ENCODE results near the gene PPFIBP2.

Gene PPFIBP2

DNA sequence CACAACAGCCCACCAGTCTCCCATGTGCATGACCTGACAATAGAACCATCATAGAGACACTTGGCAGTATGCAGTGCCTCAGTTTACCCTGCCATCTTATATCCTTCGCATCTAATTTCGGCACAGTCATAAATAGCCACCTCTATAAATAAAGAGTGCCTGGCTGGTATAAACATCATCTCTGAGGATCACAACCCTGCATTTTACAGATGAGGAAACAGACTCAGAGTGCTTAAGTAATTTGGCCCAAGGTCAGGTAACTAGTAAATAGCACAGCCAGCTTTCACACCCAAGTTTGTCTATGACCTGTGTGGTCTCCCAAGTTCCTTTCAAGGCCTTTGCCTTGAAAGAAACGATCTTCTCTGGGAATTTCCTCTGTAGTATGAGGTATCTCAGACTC lies 114.9 kb downstream of the PPFIBP2 start:
- DNase-seq (ENCODE audit: low spot score): no peak

DNA sequence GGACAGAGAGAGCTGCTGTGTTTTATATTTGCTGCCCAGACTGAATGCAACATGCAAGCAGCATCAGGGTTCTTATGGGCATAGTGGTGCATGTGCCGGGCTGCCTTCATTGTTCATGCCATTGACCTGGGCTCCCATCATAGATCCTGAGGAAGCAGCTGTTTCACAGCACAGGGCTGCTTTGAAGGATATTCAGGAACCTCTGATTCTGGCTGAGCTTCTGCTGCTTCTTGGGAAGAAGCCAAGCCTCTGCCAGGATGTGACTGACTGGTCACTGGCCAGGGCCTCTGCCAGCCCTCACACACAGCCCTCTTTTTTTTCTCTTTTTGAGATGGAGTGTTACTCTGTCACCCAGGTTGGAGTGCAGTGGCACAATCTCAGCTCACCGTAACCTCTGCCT lies 116.2 kb downstream of the PPFIBP2 start:
- DNase-seq (ENCODE audit: low spot score): no peak

DNA sequence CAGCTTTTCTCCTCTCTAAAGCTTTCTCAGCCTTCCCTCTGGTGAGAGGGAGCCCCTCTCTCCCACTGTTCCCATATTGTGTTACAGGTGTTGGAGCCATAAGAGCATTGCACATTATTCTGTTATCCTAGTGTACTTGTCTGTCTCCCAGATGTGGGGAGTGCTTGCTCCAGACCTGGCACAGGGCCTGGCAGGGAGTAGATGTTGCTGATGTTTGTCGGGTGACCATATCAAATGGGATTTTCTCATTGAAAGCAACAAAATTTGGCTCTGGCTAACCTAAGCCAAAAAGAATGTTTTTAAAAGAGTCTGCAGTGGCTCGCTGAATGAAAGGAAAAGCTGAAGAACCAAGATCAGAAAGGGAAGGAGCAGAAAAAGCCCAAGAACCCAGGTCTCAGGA lies 118.4 kb downstream of the PPFIBP2 start:
- DNase-seq (ENCODE audit: low spot score): no peak

DNA sequence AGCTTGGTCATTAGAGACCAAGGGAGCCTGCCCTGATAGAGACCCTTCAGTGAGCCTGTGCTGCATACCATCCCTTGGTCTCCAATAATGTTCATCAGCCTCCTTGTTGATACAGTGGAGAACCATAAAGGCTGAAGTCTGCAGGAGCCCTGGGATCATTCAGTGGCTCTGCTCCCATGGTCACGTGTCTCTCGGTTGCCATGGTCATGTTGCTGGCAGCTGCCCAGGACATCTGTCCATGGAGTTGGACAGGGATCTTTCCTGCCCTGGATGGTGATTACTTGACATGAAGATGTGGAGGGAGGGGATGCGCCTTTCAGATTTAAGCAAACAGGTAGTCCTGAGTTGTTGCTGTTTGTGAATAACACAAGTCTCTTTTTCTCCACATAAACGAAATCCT lies 121.3 kb downstream of the PPFIBP2 start:
- no peak for DNase-seq (ENCODE audit: low spot score)

DNA sequence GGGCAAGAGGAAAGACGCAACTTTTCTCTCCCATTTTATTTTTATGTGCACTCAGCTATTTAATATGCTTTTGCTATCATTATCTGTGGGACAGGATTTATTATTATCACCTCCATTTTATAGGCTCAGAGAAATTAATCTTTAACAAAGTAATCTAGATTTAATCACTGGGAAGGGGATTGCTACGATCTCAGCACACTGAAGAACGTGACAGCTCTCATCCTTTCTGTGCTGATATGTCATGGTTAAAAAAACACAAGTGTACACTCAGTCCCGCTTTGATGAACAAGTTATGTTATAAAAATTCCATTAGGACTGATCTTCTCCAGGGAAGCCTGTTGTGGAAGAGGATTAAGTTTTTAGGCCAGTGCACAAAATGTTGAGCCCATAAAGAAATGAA lies 121.9 kb downstream of the PPFIBP2 start:
- DNase-seq (ENCODE audit: low spot score): no peak

DNA sequence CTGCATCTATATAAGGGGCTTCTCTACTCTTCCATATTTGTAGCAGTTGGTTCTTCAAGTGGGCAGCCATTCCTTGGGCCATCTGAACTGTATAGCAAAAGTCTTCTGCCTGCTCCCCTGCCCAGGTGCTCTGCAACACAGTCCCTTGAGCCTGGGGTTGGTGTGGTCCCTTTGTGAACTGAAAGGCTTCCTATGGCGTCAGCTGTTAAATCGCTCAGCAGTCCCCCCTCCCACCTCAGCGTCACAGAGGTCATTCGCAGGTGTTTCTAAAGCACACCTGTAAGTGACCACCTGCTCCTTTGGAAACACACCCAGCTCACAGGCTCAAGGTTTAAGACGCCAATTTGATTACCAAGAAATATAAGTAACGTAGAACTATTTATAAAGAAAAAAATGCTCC lies 122.6 kb downstream of the PPFIBP2 start:
- DNase-seq (ENCODE audit: low spot score): no peak

DNA sequence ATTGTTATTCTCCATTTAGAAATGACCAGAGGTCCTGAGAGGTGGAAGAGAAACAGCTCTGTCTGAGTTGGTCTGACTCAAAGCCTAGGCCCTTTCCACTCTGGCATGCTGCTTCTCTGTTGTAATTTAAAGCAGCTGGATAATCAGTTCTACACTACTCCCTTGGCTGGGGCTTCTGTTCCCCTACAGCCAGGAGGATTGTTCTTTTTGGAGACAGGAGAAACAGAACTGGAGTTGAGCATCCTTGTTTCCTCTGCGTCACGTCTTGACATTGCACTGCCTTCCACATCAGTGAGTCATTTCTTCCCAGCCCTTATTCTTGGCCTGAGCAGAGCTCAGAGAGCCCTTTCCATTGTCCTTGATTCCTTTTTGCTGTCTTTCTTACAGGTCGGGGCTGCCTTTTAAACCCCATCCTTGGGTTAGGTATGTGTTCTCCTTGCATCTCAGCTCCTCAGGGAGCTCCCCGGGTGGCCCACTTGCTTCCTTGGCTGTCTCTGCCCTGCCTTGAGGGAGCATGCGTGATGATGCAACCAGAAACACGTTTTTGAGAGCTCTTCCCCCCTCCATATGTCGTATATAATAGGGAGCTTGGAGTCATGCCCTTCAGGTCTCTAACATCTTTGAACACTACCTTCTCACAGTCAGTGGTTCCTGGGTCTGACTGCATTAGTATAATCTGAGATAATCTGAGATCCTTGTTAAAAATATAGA lies 123.8 kb downstream of the PPFIBP2 start:
- no peak for DNase-seq (ENCODE audit: low spot score)

DNA sequence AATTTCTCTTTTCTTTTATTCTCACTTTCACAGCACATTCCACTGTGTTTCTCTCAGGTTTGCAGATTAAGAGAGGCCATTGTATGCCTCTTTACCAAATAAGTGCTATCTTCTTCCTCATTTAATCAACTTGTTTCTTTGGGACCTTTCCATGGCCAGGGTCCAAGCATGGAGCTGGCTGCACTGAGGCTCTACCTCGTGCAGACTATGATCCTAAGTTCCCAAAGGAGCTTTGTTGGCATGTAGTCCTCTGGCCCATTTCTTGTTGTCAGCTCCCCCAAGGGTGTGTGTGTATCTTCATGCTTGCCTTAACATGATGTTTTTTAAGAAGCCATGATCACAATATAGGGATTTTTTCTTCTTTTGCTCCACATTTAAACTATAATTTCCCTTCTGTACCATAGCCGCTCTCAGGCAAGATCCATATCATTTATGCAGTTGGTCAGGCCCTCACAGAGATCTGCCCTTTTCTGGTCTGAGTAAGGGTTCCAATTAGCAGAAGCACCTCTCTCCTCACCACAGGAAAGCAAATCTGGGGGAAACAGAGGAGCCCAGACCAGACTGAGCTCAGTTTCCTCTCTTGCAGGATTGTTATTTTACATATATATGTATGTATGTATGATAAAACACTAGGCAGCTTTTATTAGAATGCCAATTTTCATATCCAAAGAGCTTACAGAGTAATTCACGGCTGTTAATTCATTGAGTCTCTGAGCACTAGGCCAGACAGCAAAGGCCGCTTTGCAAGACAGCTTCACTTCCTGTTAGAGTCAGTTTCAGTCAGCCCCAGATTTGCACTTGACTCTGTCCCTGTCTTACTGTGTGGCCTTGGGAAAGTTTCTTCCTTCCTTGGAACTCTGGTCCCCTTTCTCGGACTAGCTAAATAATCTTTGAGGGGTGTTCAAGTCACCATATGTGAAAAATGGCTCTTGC lies 125.2 kb downstream of the PPFIBP2 start:
- no peak for DNase-seq (ENCODE audit: low spot score)

DNA sequence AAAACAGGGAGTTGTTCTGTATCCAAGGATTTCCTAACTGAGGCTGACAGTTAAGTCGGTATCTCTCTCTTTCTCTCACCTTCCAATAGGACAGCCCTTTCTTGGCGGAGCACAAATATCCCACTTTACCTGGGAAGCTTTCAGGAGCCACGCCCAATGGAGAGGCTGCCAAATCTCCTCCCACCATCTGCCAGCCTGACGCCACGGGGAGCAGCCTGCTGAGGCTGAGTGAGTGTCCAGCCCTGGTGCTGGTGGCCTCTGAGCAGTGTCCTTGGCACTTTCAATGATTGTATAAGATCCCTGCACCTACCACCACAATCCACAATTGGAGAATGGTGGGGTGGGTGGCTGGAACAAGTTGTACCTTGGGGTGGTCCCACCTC lies 125.8 kb downstream of the PPFIBP2 start:
- no peak for DNase-seq (ENCODE audit: low spot score)

DNA sequence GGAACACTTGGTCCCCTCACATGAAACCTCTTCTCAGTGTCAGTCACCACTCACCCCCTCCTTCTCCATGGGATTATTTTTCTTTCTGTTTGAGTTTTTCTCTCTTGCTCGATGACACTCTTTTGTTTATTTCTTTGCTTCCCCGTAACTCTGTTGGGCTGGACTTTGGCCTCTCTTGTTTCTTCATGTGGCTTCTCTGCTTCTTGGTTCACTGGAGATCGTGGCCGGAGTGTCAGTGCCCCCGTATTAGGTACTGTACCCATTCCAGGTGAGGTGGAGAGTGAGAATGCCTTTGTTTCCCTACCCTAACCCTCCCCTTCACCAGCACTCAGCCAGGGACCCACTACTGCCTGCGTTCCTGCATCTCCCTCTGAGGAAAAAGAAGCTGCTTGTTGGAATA lies 127.0 kb downstream of the PPFIBP2 start:
- DNase-seq (ENCODE audit: low spot score): no peak

DNA sequence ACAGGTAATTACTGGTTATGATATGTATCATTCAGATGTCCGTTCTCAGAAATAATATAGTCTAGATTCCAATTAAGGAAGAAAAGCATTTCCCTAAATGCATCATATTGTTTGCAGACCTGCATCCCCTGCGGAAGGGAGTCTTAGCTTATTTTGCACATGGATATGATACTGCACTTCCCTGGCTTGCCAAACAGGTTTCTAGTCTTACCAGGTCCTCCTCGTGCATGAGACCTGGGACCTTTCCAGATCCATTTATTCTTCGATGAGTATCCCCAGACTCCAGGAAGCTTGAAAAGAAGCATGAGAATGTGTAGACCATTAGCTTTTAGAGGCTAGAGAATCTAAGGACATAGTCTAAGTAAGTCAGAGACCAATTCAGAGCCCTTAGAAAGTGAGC lies 128.9 kb downstream of the PPFIBP2 start:
- no peak for DNase-seq (ENCODE audit: low spot score)

DNA sequence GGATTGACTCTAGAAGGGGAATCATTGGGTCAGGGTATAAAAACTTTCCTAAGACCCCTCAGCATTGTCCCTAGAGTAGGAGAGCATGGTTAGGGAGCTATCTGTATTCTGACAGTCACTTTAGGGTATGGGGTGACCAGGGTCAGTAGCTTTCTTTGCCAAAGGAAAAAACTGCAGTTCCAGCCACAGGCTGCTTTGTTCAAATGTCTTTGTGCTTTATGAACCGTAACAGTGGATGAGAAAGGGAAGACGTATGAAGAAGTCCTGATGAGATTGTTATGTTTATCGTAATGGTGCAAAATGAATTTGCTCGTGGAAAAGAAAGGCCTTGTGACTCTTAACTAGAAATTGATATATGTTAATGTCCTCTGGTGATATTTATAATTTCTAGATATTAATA lies 129.5 kb downstream of the PPFIBP2 start:
- DNase-seq (ENCODE audit: low spot score): no peak

DNA sequence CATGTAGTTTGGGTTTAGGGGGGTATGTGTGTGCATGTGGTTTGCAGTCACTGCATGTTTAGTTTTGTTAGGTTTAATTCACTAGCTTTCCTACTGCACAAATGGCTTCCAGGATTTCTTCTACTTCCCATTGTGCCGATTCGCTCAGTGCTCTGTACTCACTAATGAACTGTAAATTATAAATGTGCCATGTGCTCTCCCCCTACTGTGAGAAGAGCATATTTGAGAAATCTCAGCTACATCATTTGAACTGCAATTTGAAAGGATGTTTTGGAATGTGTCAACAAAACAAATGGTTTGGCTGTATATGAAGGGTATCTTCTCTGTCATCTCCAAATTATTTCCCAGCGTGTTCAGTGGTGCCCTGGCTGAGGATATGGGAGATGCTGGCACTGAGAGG lies 131.4 kb downstream of the PPFIBP2 start:
- no peak for DNase-seq (ENCODE audit: low spot score)

DNA sequence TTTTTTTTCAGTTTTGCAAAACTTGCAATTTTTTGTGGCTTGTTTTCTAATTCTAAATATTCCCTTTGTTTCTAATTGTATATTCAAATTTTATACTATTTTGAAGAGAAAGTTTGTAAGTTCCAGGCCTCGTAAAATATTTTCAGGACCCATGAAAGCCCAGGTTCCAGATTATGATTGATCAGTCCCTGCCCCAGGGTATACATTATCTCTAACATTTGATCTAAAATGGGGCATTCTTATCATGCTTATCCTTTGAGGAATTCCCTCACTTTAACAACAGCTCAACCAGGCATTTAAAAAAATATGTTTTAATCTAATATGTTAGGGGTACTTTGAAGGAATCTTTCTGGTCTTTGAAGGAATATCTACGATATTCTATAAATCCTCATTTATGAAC lies 133.1 kb downstream of the PPFIBP2 start:
- no peak for DNase-seq (ENCODE audit: low spot score)

DNA sequence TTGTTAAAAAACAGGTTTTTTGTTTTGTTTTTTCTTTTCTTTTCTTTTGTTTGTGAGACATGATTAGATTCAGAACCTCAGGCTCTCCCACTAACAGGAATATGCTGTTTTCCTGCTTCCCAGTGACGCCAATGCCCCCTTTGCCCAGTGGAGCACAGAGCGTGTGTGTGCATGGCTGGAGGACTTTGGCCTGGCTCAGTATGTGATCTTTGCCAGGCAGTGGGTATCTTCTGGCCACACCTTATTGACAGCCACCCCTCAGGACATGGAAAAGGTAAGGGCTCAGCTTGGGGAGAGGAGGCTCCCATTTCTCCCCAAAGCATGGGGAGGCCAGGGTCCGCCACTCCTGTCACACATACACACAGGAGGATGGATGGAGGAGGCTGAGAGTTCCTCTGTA lies 134.5 kb downstream of the PPFIBP2 start:
- DNase-seq (ENCODE audit: low spot score): no peak

DNA sequence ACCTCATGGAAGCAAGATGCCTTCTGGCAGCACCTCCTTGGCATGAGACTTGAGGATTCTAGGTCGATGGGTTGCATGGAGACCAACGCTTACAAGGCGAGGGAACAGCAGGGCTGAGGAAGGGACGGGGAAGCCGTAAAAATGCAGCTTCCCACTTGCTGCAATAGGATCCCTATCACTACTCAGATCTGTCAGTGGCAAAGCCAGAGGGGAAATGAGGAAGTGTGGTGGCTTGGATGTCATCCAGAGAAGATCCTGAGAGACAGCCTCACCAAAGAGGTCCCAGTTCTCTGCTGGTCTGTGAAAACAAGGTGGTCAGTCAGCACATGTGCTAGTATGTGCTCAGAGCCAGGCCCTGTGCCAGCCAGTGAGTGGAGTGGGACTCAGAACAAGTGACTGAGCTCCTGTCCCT lies 137.3 kb downstream of the PPFIBP2 start:
- DNase-seq (ENCODE audit: low spot score): no peak

DNA sequence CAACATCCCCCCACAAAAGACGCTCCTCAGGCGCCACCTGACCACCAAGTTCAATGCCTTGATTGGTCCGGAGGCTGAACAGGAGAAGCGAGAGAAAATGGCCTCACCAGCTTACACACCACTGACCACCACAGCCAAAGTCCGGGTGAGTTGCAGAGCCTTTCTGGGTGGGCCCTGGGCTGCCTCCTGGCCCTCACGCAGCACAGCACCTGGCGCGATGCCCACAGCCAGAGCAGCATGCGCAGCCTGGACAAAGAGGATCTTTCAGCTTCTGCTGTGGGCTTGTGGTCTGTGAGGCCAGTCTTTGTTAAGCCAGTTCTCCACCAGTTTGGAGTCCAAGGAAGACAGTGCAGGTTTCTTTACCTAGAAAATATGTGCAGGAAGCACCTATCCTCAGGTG lies 137.9 kb downstream of the PPFIBP2 start:
- DNase-seq (ENCODE audit: low spot score): no peak

DNA sequence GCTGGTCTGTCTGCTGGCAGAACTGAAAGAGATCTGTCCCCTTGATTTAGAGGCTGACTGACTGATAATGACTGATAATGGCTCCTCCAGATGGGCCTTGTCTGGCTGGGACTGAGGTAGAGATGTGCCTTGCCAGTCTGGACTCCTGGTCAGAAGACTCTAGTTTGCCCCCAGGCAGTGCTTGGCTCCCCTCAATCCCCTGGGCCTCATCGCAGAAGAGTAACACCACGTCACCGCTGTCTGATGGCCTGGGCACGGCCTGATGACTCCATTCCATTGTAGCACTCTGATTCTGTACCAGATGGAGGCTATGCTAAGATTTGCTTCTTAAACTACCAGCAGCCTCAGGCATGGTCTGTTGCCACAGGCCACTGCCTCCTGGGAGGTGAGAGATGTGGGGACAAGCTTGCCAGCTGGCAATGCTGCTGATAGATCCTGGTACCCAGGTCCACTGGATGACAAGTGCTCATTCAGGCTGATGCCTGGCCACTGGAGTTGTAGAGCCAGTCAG lies 140.5 kb downstream of the PPFIBP2 start:
- no peak for DNase-seq (ENCODE audit: low spot score)

DNA sequence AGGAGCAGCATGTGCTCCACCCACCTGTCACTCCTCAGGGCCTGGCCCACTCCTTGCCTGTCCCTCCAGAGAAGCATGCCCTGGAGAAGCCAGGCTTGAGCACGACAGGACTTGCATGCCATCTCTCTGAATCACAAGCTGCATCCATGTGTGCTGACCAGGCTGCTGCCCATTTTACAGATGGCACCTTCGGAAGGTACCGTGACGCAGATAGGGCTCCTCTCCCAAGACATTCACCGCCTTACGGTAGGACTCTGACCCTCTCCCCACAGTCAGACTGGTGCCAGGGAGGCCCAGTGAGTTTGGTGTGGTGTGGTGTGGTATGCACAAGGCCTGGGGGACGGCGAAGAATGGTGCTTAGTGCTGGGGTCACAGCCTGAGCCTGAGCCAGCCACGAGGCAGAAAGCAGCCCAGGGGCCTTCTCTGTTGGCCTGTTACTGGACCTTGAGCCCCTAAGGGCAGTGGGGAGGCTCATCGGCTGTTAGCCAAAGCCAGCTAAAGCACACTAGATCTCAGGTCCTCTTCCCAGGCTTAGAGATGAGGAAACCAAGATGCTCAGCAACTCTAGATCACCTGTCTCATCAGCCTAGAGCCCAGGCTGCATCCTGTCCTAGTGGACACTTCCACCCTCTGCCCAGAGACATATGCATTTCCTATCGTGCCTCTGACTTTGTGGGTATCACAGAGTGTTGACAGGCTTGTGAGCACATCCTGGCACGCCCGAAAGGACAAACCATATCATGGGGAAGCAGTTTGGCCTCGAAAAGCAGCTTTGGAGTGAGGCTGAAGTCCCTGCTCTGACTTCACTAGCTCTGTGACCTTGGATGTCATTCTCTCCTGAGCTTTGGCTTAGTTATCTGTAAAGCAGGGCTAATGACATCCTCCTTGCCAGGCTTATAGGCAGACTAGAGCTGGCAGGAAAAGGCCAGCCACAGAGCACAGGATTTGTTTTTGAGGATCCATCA lies 141.7 kb downstream of the PPFIBP2 start:
- DNase-seq (ENCODE audit: low spot score): no peak

DNA sequence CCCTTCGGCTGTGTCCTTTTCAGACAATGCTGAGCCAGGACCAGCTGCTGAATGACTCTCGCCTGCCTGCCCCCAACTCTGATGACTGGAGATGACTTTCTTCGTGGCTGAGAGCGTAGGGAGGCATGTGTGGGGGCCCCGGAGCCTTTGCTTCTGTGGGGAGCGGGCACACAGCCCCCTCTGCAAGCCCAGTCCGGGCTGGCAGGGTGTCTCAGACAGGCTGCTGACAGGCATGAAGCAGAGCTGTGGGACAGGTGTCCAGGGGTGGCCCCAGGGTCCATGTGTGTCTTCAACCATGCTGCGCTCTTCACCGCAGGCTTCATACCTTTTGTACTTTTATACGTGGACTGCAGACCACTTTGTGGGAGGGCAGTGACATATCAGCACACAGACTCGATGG lies 142.9 kb downstream of the PPFIBP2 start:
- DNase-seq (ENCODE audit: low spot score): no peak

DNA sequence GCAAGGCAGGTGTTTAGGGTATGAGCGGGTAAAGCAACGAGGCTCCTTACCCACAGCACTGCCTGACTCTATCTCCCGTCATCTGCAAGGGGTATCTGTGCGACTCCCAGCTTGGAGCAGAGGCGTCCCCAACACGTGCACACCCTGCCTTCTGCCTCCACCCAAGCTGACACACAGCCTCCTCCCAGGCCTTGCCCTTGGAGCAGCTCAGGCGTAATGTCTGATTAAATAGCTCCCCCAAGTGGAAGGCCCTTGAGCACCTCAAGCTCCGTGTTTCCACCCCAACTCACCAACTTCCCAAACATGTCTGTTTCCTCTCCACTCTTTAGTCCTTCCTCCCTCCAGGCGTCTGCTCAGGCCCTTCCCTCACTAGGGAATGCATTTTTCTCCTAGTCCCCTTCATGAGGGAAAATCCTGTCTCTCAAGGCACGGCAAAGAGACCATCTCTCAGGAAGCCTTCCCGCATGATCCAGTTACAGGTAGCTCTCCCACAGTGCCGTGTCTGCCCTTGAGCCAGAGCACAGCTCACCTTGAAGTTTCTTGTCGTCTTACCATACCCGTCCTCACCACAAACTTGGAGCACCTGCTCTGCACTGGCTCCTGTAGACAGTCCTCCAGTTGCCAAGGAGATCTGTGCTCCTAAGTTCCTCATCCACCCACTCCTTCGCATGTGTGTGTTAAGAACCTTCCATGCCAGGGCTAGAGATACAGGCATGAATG lies 143.7 kb downstream of the PPFIBP2 start:
- no peak for DNase-seq (ENCODE audit: low spot score)

Measured in SK-N-DZ (cell line).